ENCODE measurements around the gene TAOK3. TPM values are rescaled to one million over a fixed set of nuclear protein-coding genes. Genes with fewer than 3 reads are reported as not detected.
"Not testable (repeated sequence)": the region's sequence is repeated elsewhere in the genome, so short reads cannot be mapped to it uniquely, and the experiment has no call there.

Gene TAOK3
- total RNA-seq, 2 experiments from 2014 or later: 46.0 to 47.1 TPM

DNA sequence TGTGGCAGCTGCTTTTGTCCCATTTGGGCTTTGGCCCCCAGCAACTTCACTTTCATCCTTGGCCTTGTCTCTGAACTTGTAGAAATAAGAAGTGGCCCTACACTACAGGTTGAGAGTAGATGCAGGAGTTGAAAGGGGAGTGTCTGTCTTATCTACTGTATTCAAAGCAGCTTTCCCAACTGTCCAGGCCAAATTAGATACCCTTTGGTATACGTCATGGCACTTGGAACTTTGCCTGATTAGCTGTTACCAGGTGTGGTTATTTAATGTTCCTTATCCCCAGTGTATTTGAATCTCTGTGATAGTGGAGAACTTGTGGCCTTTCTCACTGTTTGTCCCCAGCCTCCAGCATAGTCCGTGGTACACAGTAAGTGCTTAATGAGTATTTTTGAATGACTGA lies 37.1 kb upstream of the TAOK3 start:
- DNase-seq: no peak
- Mint-ChIP-seq H3K4me1 (ENCODE audit: low read depth) (no peaks in the 10 kb centered on the region), H3K9me3 (no peaks in the 10 kb centered on the region), H3K27ac (no peak overlapping the region), H3K36me3 (ENCODE audit: low read depth) (peaks cover 43% of the 10 kb centered on the region), H3K27me3 (no peaks in the 10 kb centered on the region), H3K4me3 (no peak overlapping the region)
- ChIA-PET CTCF (no interaction called here), POLR2A (no interaction called here)
- ATAC-seq: no peak
- TF ChIP-seq, protein P1, sequence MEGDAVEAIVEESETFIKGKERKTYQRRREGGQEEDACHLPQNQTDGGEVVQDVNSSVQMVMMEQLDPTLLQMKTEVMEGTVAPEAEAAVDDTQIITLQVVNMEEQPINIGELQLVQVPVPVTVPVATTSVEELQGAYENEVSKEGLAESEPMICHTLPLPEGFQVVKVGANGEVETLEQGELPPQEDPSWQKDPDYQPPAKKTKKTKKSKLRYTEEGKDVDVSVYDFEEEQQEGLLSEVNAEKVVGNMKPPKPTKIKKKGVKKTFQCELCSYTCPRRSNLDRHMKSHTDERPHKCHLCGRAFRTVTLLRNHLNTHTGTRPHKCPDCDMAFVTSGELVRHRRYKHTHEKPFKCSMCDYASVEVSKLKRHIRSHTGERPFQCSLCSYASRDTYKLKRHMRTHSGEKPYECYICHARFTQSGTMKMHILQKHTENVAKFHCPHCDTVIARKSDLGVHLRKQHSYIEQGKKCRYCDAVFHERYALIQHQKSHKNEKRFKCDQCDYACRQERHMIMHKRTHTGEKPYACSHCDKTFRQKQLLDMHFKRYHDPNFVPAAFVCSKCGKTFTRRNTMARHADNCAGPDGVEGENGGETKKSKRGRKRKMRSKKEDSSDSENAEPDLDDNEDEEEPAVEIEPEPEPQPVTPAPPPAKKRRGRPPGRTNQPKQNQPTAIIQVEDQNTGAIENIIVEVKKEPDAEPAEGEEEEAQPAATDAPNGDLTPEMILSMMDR (IDR thresholded peaks at IDR 0.05): no peak
- intact Hi-C loops (cut with micrococcal nuclease): loop anchor here (10.0 kb wide), 1 partner anchor 435 kb away; no protein-coding TSS in a partner anchor

DNA sequence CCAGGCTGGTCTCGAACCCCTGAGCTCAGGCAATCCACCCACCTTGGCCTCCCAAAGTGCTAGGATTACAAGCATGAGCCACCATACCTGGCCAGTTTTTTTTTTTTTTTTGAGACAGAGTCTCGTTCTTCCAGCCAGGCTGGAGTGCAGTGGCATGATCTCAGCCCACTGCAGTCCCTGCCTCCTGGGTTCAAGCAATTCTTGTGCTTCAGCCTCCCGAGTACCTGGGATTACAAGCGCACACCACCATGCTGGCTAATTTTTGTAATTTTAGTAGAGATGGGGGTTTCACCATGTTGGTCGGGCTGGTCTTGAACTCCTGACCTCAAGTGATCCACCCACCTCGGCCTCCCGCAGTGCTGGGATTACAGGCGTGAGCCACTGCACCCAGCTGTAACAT lies 35.5 kb upstream of the TAOK3 start:
- DNase-seq; H3K27ac Mint-ChIP-seq; CTCF ChIA-PET; POLR2A ChIA-PET; ATAC-seq; H3K4me1 Mint-ChIP-seq (ENCODE audit: low read depth); H3K4me3 Mint-ChIP-seq; H3K27me3 Mint-ChIP-seq; H3K9me3 Mint-ChIP-seq: not testable (repeated sequence)
- intact Hi-C loops (cut with micrococcal nuclease): loop anchor here (10.0 kb wide), 1 partner anchor 437 kb away; no protein-coding TSS in a partner anchor
- peaks cover 30% of the 10 kb centered on the region for H3K36me3 Mint-ChIP-seq (ENCODE audit: low read depth)

DNA sequence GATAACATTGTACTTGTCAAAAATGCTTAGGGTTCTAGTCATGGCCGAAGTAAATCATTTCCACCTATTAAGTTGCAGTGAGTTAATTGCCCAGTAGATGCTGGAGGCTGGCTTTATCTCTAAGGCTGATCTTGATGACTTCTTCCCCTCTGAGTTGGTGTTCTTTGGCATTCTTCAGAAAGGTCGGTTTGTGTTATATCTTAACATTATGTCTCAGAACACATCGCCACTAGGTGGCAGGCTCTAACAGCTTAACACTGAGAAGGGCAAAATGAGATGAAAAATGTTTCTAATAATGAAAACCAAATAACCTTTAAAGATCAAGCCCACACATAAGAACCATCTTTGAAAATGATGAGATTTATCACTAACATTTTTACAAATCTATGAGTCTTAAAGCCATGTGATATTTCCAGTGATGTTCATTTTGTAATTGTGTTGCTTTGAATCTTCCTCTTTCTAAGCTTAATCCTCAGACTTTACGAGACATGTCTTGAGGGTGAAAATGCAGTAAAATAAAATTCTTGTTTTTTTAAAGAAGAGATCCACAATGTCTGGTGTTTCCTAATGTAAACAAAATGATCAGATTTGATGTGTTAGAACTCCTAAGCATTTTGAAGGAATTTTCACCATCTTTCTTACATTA lies 32.3 kb upstream of the TAOK3 start:
- H3K4me3 Mint-ChIP-seq: no peak overlapping the region
- no peak overlapping the region for H3K27ac Mint-ChIP-seq
- intact Hi-C loops (cut with micrococcal nuclease): loop anchor here (10.0 kb wide), 1 partner anchor 440 kb away; no protein-coding TSS in a partner anchor
- POLR2A ChIA-PET: interaction anchor here (1.2 kb wide), 1 partner anchor 10 kb away, joined by 3 read pairs; no protein-coding TSS in a partner anchor
- no peaks in the 10 kb centered on the region for H3K9me3 Mint-ChIP-seq
- H3K4me1 Mint-ChIP-seq (ENCODE audit: low read depth): peaks cover 2% of the 10 kb centered on the region
- ATAC-seq: peak; percentile 74
- no peaks in the 10 kb centered on the region for H3K27me3 Mint-ChIP-seq
- peaks cover 21% of the 10 kb centered on the region for H3K36me3 Mint-ChIP-seq (ENCODE audit: low read depth)
- CTCF ChIA-PET: interaction anchor here (0.6 to 3.2 kb wide), 18 partner anchors 9 to 1140 kb away, joined by 3 to 15 read pairs (median 4); no protein-coding TSS in a partner anchor
- DNase-seq: peak; percentile 84
- TF ChIP-seq, protein P1 (IDR thresholded peaks at IDR 0.05): peak; percentile 84

DNA sequence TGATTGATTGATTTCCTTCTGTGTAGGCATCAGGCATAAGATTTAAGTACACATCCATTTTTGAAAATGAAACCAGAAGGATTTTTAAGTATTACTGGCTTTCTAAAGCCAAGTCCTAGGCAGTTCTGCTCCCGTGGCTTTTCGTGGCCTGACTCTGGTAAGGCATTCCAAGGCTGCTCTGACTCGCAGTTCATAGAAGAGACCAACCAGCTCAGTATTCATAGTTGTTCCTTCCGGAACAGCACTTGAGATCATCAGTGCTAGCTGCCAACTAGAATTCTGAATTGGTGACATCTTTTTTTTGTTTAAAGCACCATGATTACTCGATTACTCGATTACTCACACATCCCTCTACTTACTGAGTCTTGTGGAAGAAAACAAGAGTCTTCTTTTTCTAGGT lies 29.5 kb upstream of the TAOK3 start:
- ATAC-seq: no peak
- POLR2A ChIA-PET: no interaction called here

DNA sequence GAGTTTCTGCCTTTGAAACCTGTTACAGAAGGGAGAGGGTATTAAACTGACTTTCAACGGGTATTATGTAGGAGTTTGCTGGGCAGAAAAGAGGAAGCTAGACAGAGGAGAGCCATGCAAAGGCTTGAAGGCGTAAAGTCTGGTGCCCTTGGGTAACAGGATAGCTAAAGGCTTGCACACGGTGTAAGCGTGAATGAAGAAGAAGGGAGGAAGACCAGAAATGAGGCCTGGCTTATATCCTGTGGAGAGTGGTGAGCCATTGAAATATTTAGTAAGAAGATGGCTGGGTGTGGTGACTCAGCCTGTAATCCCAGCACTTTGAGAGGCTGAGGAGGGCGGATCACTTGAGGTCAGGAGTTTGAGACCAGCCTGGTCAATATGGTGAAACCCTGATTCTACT lies 26.2 kb upstream of the TAOK3 start:
- no peak overlapping the region for H3K27ac Mint-ChIP-seq
- ChIA-PET CTCF (interaction anchor here (0.6 kb wide), 1 partner anchor 21 kb away, joined by 3 read pairs; no protein-coding TSS in a partner anchor), POLR2A (no interaction called here)
- intact Hi-C loops (cut with micrococcal nuclease): no loop called here
- H3K9me3 Mint-ChIP-seq: no peaks in the 10 kb centered on the region
- ATAC-seq: no peak
- TF ChIP-seq, protein P1 (IDR thresholded peaks at IDR 0.05): no peak
- H3K27me3 Mint-ChIP-seq: no peaks in the 10 kb centered on the region
- DNase-seq: no peak
- H3K4me1 Mint-ChIP-seq (ENCODE audit: low read depth): peaks cover 2% of the 10 kb centered on the region
- H3K36me3 Mint-ChIP-seq (ENCODE audit: low read depth): peaks cover 24% of the 10 kb centered on the region
- H3K4me3 Mint-ChIP-seq: no peak overlapping the region

More for the DNA sequence above, 29.5 kb upstream of the TAOK3 start:
- no peak overlapping the region for H3K27ac Mint-ChIP-seq
- peaks cover 2% of the 10 kb centered on the region for H3K4me1 Mint-ChIP-seq (ENCODE audit: low read depth)
- no peak overlapping the region for H3K4me3 Mint-ChIP-seq
- intact Hi-C loops (cut with micrococcal nuclease): loop anchor here (10.0 kb wide), 1 partner anchor 443 kb away; no protein-coding TSS in a partner anchor
- CTCF ChIA-PET: no interaction called here
- H3K27me3 Mint-ChIP-seq: no peaks in the 10 kb centered on the region
- no peaks in the 10 kb centered on the region for H3K9me3 Mint-ChIP-seq
- TF ChIP-seq, protein P1 (IDR thresholded peaks at IDR 0.05): no peak
- DNase-seq: no peak
- peaks cover 23% of the 10 kb centered on the region for H3K36me3 Mint-ChIP-seq (ENCODE audit: low read depth)
